HEK293 (cell line): ENCODE data around the gene CHRM4.

ENCODE experiments used
- FEZF1 ChIP-seq: fragments of 450-650 bp; formaldehyde crosslinking; IDR thresholded peaks from 2 replicates; pipeline ENCODE4 v1.5.1; 2016; ENCODE audit warnings: missing biosample characterization, missing genetic modification characterization
- ZNF140 ChIP-seq: fragments of 450-650 bp; formaldehyde crosslinking; IDR thresholded peaks from 2 replicates; pipeline ENCODE4 v1.5.1; 2016; ENCODE audit warnings: missing biosample characterization, missing genetic modification characterization
- ZNF660 ChIP-seq: fragments of 450-650 bp; IDR thresholded peaks from 2 replicates; pipeline ENCODE4 v1.5.1; 2018; ENCODE audit warnings: missing biosample characterization, mild to moderate bottlenecking, missing genetic modification characterization
- TF ChIP-seq, protein P1 (sequence below): fragments of 450-650 bp; formaldehyde crosslinking; IDR thresholded peaks from 2 replicates; pipeline ENCODE4 v1.5.1; 2016; ENCODE audit warnings: missing biosample characterization, missing genetic modification characterization
- TF ChIP-seq, protein P2 (sequence below): fragments of 450-650 bp; formaldehyde crosslinking; IDR thresholded peaks from 2 replicates; pipeline ENCODE4 v1.5.1; 2016; ENCODE audit warnings: missing biosample characterization, missing genetic modification characterization, low read depth
- TF ChIP-seq, protein P3 (sequence below): fragments of 450-650 bp; formaldehyde crosslinking; IDR thresholded peaks from 2 replicates; pipeline ENCODE4 v1.5.1; 2017; ENCODE audit warnings: missing biosample characterization, missing genetic modification characterization

DNA sequence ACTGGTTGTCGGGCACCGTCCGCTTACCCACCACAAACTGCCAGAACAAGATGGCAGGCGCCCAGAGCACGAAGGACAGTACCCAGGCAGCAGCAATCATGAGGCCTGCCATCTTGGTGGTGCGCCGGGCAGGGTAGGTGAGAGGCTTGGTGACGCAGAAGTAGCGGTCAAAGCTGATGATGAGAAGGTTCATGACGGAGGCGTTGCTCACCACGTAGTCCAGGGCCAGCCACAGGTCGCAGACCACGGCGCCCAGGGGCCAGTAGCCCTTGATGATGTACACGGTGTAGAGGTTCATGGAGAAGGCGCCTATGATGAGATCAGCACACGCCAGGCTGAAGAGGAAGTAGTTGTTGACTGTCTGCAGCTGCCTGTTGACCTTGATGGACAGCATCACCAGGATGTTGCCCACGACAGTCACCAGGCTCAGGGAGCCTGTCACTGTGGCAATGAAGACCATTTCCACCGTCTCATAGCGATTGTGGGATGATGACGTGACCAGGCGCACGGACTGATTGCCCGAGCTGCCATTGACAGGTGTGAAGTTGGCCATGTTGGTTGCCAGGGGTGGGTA lies 5.5 kb downstream of the CHRM4 start:
- TF ChIP-seq, protein P1, sequence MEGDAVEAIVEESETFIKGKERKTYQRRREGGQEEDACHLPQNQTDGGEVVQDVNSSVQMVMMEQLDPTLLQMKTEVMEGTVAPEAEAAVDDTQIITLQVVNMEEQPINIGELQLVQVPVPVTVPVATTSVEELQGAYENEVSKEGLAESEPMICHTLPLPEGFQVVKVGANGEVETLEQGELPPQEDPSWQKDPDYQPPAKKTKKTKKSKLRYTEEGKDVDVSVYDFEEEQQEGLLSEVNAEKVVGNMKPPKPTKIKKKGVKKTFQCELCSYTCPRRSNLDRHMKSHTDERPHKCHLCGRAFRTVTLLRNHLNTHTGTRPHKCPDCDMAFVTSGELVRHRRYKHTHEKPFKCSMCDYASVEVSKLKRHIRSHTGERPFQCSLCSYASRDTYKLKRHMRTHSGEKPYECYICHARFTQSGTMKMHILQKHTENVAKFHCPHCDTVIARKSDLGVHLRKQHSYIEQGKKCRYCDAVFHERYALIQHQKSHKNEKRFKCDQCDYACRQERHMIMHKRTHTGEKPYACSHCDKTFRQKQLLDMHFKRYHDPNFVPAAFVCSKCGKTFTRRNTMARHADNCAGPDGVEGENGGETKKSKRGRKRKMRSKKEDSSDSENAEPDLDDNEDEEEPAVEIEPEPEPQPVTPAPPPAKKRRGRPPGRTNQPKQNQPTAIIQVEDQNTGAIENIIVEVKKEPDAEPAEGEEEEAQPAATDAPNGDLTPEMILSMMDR (tag by site-specific recombination), result no peak
- TF ChIP-seq ZNF660 (tag by site-specific recombination), result no peak
- TF ChIP-seq, protein P2, sequence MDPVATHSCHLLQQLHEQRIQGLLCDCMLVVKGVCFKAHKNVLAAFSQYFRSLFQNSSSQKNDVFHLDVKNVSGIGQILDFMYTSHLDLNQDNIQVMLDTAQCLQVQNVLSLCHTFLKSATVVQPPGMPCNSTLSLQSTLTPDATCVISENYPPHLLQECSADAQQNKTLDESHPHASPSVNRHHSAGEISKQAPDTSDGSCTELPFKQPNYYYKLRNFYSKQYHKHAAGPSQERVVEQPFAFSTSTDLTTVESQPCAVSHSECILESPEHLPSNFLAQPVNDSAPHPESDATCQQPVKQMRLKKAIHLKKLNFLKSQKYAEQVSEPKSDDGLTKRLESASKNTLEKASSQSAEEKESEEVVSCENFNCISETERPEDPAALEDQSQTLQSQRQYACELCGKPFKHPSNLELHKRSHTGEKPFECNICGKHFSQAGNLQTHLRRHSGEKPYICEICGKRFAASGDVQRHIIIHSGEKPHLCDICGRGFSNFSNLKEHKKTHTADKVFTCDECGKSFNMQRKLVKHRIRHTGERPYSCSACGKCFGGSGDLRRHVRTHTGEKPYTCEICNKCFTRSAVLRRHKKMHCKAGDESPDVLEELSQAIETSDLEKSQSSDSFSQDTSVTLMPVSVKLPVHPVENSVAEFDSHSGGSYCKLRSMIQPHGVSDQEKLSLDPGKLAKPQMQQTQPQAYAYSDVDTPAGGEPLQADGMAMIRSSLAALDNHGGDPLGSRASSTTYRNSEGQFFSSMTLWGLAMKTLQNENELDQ (tag by site-specific recombination), result no peak
- TF ChIP-seq, protein P3, sequence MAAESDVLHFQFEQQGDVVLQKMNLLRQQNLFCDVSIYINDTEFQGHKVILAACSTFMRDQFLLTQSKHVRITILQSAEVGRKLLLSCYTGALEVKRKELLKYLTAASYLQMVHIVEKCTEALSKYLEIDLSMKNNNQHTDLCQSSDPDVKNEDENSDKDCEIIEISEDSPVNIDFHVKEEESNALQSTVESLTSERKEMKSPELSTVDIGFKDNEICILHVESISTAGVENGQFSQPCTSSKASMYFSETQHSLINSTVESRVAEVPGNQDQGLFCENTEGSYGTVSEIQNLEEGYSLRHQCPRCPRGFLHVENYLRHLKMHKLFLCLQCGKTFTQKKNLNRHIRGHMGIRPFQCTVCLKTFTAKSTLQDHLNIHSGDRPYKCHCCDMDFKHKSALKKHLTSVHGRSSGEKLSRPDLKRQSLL (tag by site-specific recombination), result no peak
- TF ChIP-seq FEZF1 (tag by site-specific recombination), result no peak
- no peak for TF ChIP-seq ZNF140 (tag by site-specific recombination)
